Heart right ventricle (tissue), 16 donors: Measurements from ENCODE around the gene TIMM21. TPM values are rescaled to one million over a fixed set of nuclear protein-coding genes. Genes with fewer than 3 reads are reported as not detected.

ENCODE experiments used
- ATAC-seq, 8 donors: fragments of 200-7000 bp; cut with Tn5 transposase; one replicate each; pipeline ENCODE4 v1.9.1; 2020; ENCODE audit warnings: mild to moderate bottlenecking in 8 of 8, moderate library complexity in 8 of 8, moderate number of reproducible peaks in 1 of 8
- DNase-seq, 2 donors: peaks; one replicate each; pipeline ENCODE4 v3.0.0-alpha.2; 2020
- H3K27ac ChIP-seq, 10 donors: fragments of 200-600 bp; sonication (generic) in 2 of 10; one replicate each; pipeline versions ENCODE4 v1.5.0 to v1.8.0; 2020 to 2022; ENCODE audit warnings: mild to moderate bottlenecking in 3 of 10
- H3K27me3 ChIP-seq, 7 donors: fragments of 200-600 bp; one replicate each; pipeline ENCODE4 v1.8.0; 2021 to 2022; ENCODE audit warnings: mild to moderate bottlenecking in 2 of 7
- H3K36me3 ChIP-seq, 9 donors: fragments of 200-600 bp; sonication (generic) in 1 of 9; one replicate each; pipeline versions ENCODE4 v1.5.0 to v1.8.0; 2020 to 2022; ENCODE audit warnings: mild to moderate bottlenecking in 2 of 9
- H3K4me1 ChIP-seq, 9 donors: fragments of 200-600 bp; sonication (generic) in 1 of 9; one replicate each; pipeline versions ENCODE4 v1.5.0 to v1.8.0; 2020 to 2022; ENCODE audit warnings: mild to moderate bottlenecking in 4 of 9
- H3K4me3 ChIP-seq, 10 donors: fragments of 200-600 bp; sonication (generic) in 2 of 10; one replicate each; pipeline versions ENCODE4 v1.5.0 to v1.8.0; 2020 to 2022; ENCODE audit warnings: mild to moderate bottlenecking in 7 of 10, moderate library complexity in 2 of 10
- H3K9me3 ChIP-seq, 11 donors: fragments of 200-600 bp in 10 of 11; sonication (generic) in 2 of 11; one replicate each; pipeline versions ENCODE4 v1.5.0 to v1.8.0; 2013 to 2022; ENCODE audit warnings: mild to moderate bottlenecking in 2 of 11, control low read depth in 1 of 11, moderate library complexity in 1 of 11
- CTCF ChIP-seq, 9 donors: fragments of 200-600 bp; sonication (generic) in 2 of 9; IDR thresholded peaks; one replicate each; pipeline versions ENCODE4 v1.5.0 to v1.8.0; 2021 to 2022; ENCODE audit warnings: antibody characterized with exemption in 9 of 9, mild to moderate bottlenecking in 5 of 9, moderate library complexity in 1 of 9
- WGBS, 2 donors: extraction: QIAGEN DNeasy Blood & Tissue Kit; methylation state at CpG; one replicate each; pipeline ENCODE4 v1.1.7; 2013; ENCODE audit warnings: inconsistent platforms in 1 of 2; 5-methylcytosine and 5-hydroxymethylcytosine counted together
- intact Hi-C, 10 donors: fragments of 100-400 bp; cut with DNase I; formaldehyde crosslinking; loops; one replicate each; pipeline versions ENCODE4 v1.11.1 to v1.14.2; 2022
- polyA plus RNA-seq, 2 donors: library from polyadenylated mRNA; stranded (reverse); fragments of 200-250 nt; gene quantifications; one replicate each; pipeline ENCODE4 v1.2.3, GENCODE V29; 2013
- total RNA-seq, 10 donors: library from RNA; stranded (reverse); fragmentation: NEBNext Ultra II Directional in 3 of 10; extraction: Animal tissue kit (Norgen Biotek cat#: 25700) in 3 of 10; gene quantifications; one replicate each; pipeline versions ENCODE4 v1.2.1 to v1.2.4, GENCODE V29; 2021 to 2023
- donor health status: Arrhythmogenic right ventricular cardiomyopathy.
- donor health status: ischemic (EF 13 %, LVEDD 7.1; RV severe dilation, severe dysfunction).
- donor health status: healthy with polysubstance abuse.
- donor health status: DM: no; HTN: yes; CAD: no.
- donor health status: DM: no; HTN: no; CAD: no.
- donor health status: ischemic (EF 25% LVEDD 6.9; RV normal size, moderate dysfunction).
- donor health status: ischemic (EF 25% LVEDD 5.7; RV mildly dilated, moderate dysfunction).
- donor health status: healthy.
- donor health status: DM: yes; HTN: yes; CAD: no.
- donor health status: Ischemic cardiomyopathy.
- donor health status: ischemic (EF 35%, LVEDD 5.7; RV mildly dilated, moderate dysfunction).
- donor health status: nonischemic (EF 11% LVEDD 7.7; RV severe dilation, severe dysfunction).
- donor health status: DM: yes; HTN: yes; CAD: no.
- donor health status: PGD.
- donor health status: ischemic (EF 29% LVEDD 5.4; RV normal size, mild dysfunction).
- donor health status: nonischemic (EF 23%, LVEDD 6.1; RV moderate dilation, normal function).

Gene TIMM21
- total and polyA plus RNA-seq, 12 donors: 64.4 to 141 (median 120) TPM

- 88 to 94% methylated on average over 3 of the region's 3 CpGs for WGBS, 2 donors
- TF ChIP-seq CTCF (IDR thresholded peaks at IDR 0.05): no peak
- no peaks in the 10 kb centered on the region for H3K9me3 ChIP-seq
- H3K4me1 ChIP-seq: peaks cover 0 to 4% (median 2%) of the 10 kb centered on the region in 9 donors
- no peak overlapping the region for H3K4me3 ChIP-seq
- no peak for DNase-seq
- intact Hi-C loops: loop anchor here (5.0 to 10.0 kb wide), 10 partner anchors 144 to 359 kb away; partner anchors contain the start of gene CNDP2 (in 2 of the 10)
- no peaks in the 10 kb centered on the region for H3K36me3 ChIP-seq
- ATAC-seq: no peak
- peaks cover 0 to 12% (median 6%) of the 10 kb centered on the region in 7 donors for H3K27me3 ChIP-seq
- H3K27ac ChIP-seq: no peak overlapping the region
These were observed 50.1 kb downstream of the TIMM21 start for GRCh38 chr18:74198453-74198852.

GRCh38 chr18:74200780-74201179 is 52.5 kb downstream of the TIMM21 start:
- ATAC-seq: no peak
- intact Hi-C loops: no loop called here
- TF ChIP-seq CTCF (IDR thresholded peaks at IDR 0.05): no peak

GRCh38 chr18:74203811-74204210 is 55.5 kb downstream of the TIMM21 start:
- TF ChIP-seq CTCF (IDR thresholded peaks at IDR 0.05): no peak
- DNase-seq (no peak), ATAC-seq (peak in 1 of 8 donors; percentile 32)
- intact Hi-C loops: no loop called here
- Histone ChIP-seq H3K27me3 (no peaks in the 10 kb centered on the region), H3K4me1 (no peaks in the 10 kb centered on the region), H3K9me3 (no peaks in the 10 kb centered on the region), H3K36me3 (no peaks in the 10 kb centered on the region), H3K27ac (no peak overlapping the region), H3K4me3 (no peak overlapping the region)
- 40 to 62% methylated on average over 7 of the region's 7 CpGs for WGBS, 2 donors

More at GRCh38 chr18:74200780-74201179, 52.5 kb downstream of the TIMM21 start:
- 74 to 76% methylated on average over 17 of the region's 17 CpGs for WGBS, 2 donors
- no peaks in the 10 kb centered on the region for H3K36me3 ChIP-seq
- no peaks in the 10 kb centered on the region for H3K27me3 ChIP-seq
- no peak for DNase-seq
- no peak overlapping the region for H3K4me3 ChIP-seq
- H3K9me3 ChIP-seq: no peaks in the 10 kb centered on the region
- H3K27ac ChIP-seq: no peak overlapping the region
- H3K4me1 ChIP-seq: peaks cover 0 to 4% (median 2%) of the 10 kb centered on the region in 9 donors

GRCh38 chr18:74204526-74205152 is 56.3 kb downstream of the TIMM21 start:
- intact Hi-C loops: no loop called here
- ATAC-seq: no peak
- TF ChIP-seq CTCF (IDR thresholded peaks at IDR 0.05): no peak
- no peaks in the 10 kb centered on the region for H3K27me3 ChIP-seq
- H3K36me3 ChIP-seq: no peaks in the 10 kb centered on the region
- DNase-seq: no peak
- H3K4me1 ChIP-seq: no peaks in the 10 kb centered on the region
- no peak overlapping the region for H3K27ac ChIP-seq
- 73 to 84% methylated on average over 5 of the region's 5 CpGs for WGBS, 2 donors
- H3K4me3 ChIP-seq: no peak overlapping the region
- no peaks in the 10 kb centered on the region for H3K9me3 ChIP-seq

Other genes starting within 250 kb of the TIMM21 start
- 1 to 10 TPM in 1 of 10 donors, under 1 TPM in 6, not detected in 3; 0.19 to 1.3 (median 0.38) TPM for gene FBXO15, start 689 bp upstream of the TIMM21 start, total RNA-seq
- under 1 TPM; 0.14 to 0.88 TPM for gene FBXO15, start 689 bp upstream of the TIMM21 start, polyA plus RNA-seq
- gene CYB5A, start 143.4 kb downstream of the TIMM21 start, total RNA-seq: 100 to 1,000 TPM in 2 of 10 donors, 10 to 100 TPM in 8; 61.0 to 121 (median 78.0) TPM
- 10 to 100 TPM; 40.4 to 47.5 TPM for gene CYB5A, start 143.4 kb downstream of the TIMM21 start, polyA plus RNA-seq
- not detected for gene C18orf63, start 167.3 kb downstream of the TIMM21 start, total RNA-seq
- not detected for gene C18orf63, start 167.3 kb downstream of the TIMM21 start, polyA plus RNA-seq